ENCODE data around the gene ZNF205. TPM values are rescaled to one million over a fixed set of nuclear protein-coding genes. Genes with fewer than 3 reads are reported as not detected.
A peak's percentile ranks its signal among the peaks of the same experiment; 100 is the strongest.

The ZNF205 gene
- total RNA-seq, 1 donor from 2014 or later = 14.8 TPM

GRCh38 chr16:3096362-3096761 is 16.0 kb upstream of the ZNF205 start:
- H3K27ac Mint-ChIP-seq (ENCODE audit: unreplicated experiment) = no peak overlapping the region
- no peak for TF ChIP-seq CTCF (IDR thresholded peaks at IDR 0.05)
- H3K4me3 Mint-ChIP-seq (ENCODE audit: unreplicated experiment) = no peak overlapping the region
- H3K36me3 Mint-ChIP-seq (ENCODE audit: unreplicated experiment) = no peaks in the 10 kb centered on the region
- no peak for DNase-seq (ENCODE audit: extremely low spot score, unreplicated experiment)
- peaks cover 10% of the 10 kb centered on the region for H3K4me1 Mint-ChIP-seq (ENCODE audit: unreplicated experiment)
- no peaks in the 10 kb centered on the region for H3K9me3 Mint-ChIP-seq (ENCODE audit: unreplicated experiment)
- peaks cover 23% of the 10 kb centered on the region for H3K27me3 Mint-ChIP-seq (ENCODE audit: unreplicated experiment)

GRCh38 chr16:3097266-3097665 is 15.1 kb upstream of the ZNF205 start:
- no peak for DNase-seq (ENCODE audit: extremely low spot score, unreplicated experiment)
- H3K4me3 Mint-ChIP-seq (ENCODE audit: unreplicated experiment) = no peak overlapping the region

GRCh38 chr16:3098459-3099394 is 13.7 kb upstream of the ZNF205 start, which contains the start of gene ZSCAN10:
ZSCAN10 (minus strand) TSS chr16:3099294; CDS start chr16:3092937, 6,357 bp downstream.
- H3K36me3 Mint-ChIP-seq (ENCODE audit: unreplicated experiment) = no peaks in the 10 kb centered on the region
- peaks cover 17% of the 10 kb centered on the region for H3K27me3 Mint-ChIP-seq (ENCODE audit: unreplicated experiment)
- H3K4me1 Mint-ChIP-seq (ENCODE audit: unreplicated experiment) = peaks cover 16% of the 10 kb centered on the region
- peak within 1 kb of the TSS; percentile 63 for H3K4me3 Mint-ChIP-seq (ENCODE audit: unreplicated experiment)
- TF ChIP-seq CTCF (IDR thresholded peaks at IDR 0.05) = no peak
- DNase-seq (ENCODE audit: extremely low spot score, unreplicated experiment) = no peak
- H3K9me3 Mint-ChIP-seq (ENCODE audit: unreplicated experiment) = no peaks in the 10 kb centered on the region
- H3K27ac Mint-ChIP-seq (ENCODE audit: unreplicated experiment) = no peak within 1 kb of the TSS

More at GRCh38 chr16:3097266-3097665, 15.1 kb upstream of the ZNF205 start:
- H3K4me1 Mint-ChIP-seq (ENCODE audit: unreplicated experiment) = peaks cover 16% of the 10 kb centered on the region
- H3K36me3 Mint-ChIP-seq (ENCODE audit: unreplicated experiment) = no peaks in the 10 kb centered on the region
- no peaks in the 10 kb centered on the region for H3K9me3 Mint-ChIP-seq (ENCODE audit: unreplicated experiment)
- H3K27me3 Mint-ChIP-seq (ENCODE audit: unreplicated experiment) = peaks cover 20% of the 10 kb centered on the region
- TF ChIP-seq CTCF (IDR thresholded peaks at IDR 0.05) = no peak
- H3K27ac Mint-ChIP-seq (ENCODE audit: unreplicated experiment) = no peak overlapping the region

GRCh38 chr16:3099395-3099731 is 13.0 kb upstream of the ZNF205 start:
- Mint-ChIP-seq H3K4me3 (ENCODE audit: unreplicated experiment) (no peak overlapping the region), H3K27me3 (ENCODE audit: unreplicated experiment) (peaks cover 17% of the 10 kb centered on the region), H3K27ac (ENCODE audit: unreplicated experiment) (no peak overlapping the region), H3K9me3 (ENCODE audit: unreplicated experiment) (no peaks in the 10 kb centered on the region), H3K4me1 (ENCODE audit: unreplicated experiment) (peaks cover 16% of the 10 kb centered on the region), H3K36me3 (ENCODE audit: unreplicated experiment) (no peaks in the 10 kb centered on the region)
- TF ChIP-seq CTCF (IDR thresholded peaks at IDR 0.05) = no peak
- no peak for DNase-seq (ENCODE audit: extremely low spot score, unreplicated experiment)

- peak; percentile 94 for DNase-seq (ENCODE audit: extremely low spot score, unreplicated experiment)
- Mint-ChIP-seq H3K4me3 (ENCODE audit: unreplicated experiment) (peak overlapping the region; percentile 63), H3K27ac (ENCODE audit: unreplicated experiment) (no peak overlapping the region), H3K27me3 (ENCODE audit: unreplicated experiment) (peaks cover 17% of the 10 kb centered on the region), H3K4me1 (ENCODE audit: unreplicated experiment) (peaks cover 16% of the 10 kb centered on the region), H3K36me3 (ENCODE audit: unreplicated experiment) (no peaks in the 10 kb centered on the region), H3K9me3 (ENCODE audit: unreplicated experiment) (no peaks in the 10 kb centered on the region)
- TF ChIP-seq CTCF (IDR thresholded peaks at IDR 0.05) = no peak
These were observed 12.5 kb upstream of the ZNF205 start for GRCh38 chr16:3099732-3100499.
